ENCODE results near the gene SNRPD3.
"Not testable (repeated sequence)": the region's sequence is repeated elsewhere in the genome, so short reads cannot be mapped to it uniquely, and the experiment has no call there.

The SNRPD3 gene

GRCh38 chr22:24590596-24591173 lies 34.9 kb downstream of the SNRPD3 start:
- no peak overlapping the region for H3K4me3 ChIP-seq (ENCODE audit: low read length)
- DNase-seq (ENCODE audit: low read depth): no peak
- TF ChIP-seq CTCF (IDR thresholded peaks at IDR 0.05; ENCODE audit: insufficient read depth, low read depth, low read length, missing control alignments): no peak

GRCh38 chr22:24591286-24591830 lies 35.6 kb downstream of the SNRPD3 start:
- H3K4me3 ChIP-seq (ENCODE audit: low read length): no peak overlapping the region
- no peak for TF ChIP-seq CTCF (IDR thresholded peaks at IDR 0.05; ENCODE audit: insufficient read depth, low read depth, low read length, missing control alignments)
- no peak for DNase-seq (ENCODE audit: low read depth)

GRCh38 chr22:24592058-24592850 lies 36.5 kb downstream of the SNRPD3 start:
- TF ChIP-seq CTCF (IDR thresholded peaks at IDR 0.05; ENCODE audit: insufficient read depth, low read depth, low read length, missing control alignments): no peak
- peak overlapping the region; percentile 48 for H3K4me3 ChIP-seq (ENCODE audit: low read length)
- DNase-seq (ENCODE audit: low read depth): no peak

GRCh38 chr22:24592851-24593558 lies 37.2 kb downstream of the SNRPD3 start, which contains the start of gene LRRC75B:
Gene LRRC75B, minus strand, starts transcription at chr22:24593073. Its CDS starts 34 bp downstream, at chr22:24593039.
- no peak for TF ChIP-seq CTCF (IDR thresholded peaks at IDR 0.05; ENCODE audit: insufficient read depth, low read depth, low read length, missing control alignments)
- H3K4me3 ChIP-seq (ENCODE audit: low read length): peak within 1 kb of the TSS; percentile 48
- DNase-seq (ENCODE audit: low read depth): peak; percentile 74

GRCh38 chr22:24593559-24593835 lies 37.7 kb downstream of the SNRPD3 start:
- H3K4me3 ChIP-seq (ENCODE audit: low read length); DNase-seq (ENCODE audit: low read depth): not testable (repeated sequence)

- no peak overlapping the region for H3K4me3 ChIP-seq (ENCODE audit: low read length)
- TF ChIP-seq CTCF (IDR thresholded peaks at IDR 0.05; ENCODE audit: insufficient read depth, low read depth, low read length, missing control alignments): no peak
- DNase-seq (ENCODE audit: low read depth): peak; percentile 29
These were observed 38.2 kb downstream of the SNRPD3 start for GRCh38 chr22:24593836-24594568.

Measured in epithelial cell of esophagus (primary cell).